Thoracic aorta (tissue), 2 donors: ENCODE results near the gene ETV3L. TPM values are rescaled to one million over a fixed set of nuclear protein-coding genes. Genes with fewer than 3 reads are reported as not detected.

Experiments
- ATAC-seq: fragments of 150-250 bp; one replicate; pipeline ENCODE4 v1.8.0; 2017; ENCODE audit warnings: low read depth; ENCODE audit not compliant: insufficient number of reproducible peaks, low FRiP score
- DNase-seq: peaks from one replicate; pipeline ENCODE4 v3.0.0-alpha.2; 2020; ENCODE audit warnings: low spot score
- H3K27ac ChIP-seq, 2 donors: fragments of 200-600 bp; sonication (generic); 1 replicate in 1 of 2; 2 replicates in 1 of 2; pipeline ENCODE4 v1.5.1; 2016; ENCODE audit warnings: mild to moderate bottlenecking in 2 of 2, moderate library complexity in 2 of 2
- H3K27me3 ChIP-seq: fragments of 200-600 bp; sonication (generic); replicated peaks from 2 replicates; pipeline ENCODE4 v1.6.0; 2016; ENCODE audit warnings: mild to moderate bottlenecking; ENCODE audit not compliant: insufficient read depth
- H3K36me3 ChIP-seq: fragments of 200-600 bp; sonication (generic); one replicate; pipeline ENCODE4 v1.5.1; 2016
- H3K4me1 ChIP-seq, 2 donors: fragments of 200-600 bp; sonication (generic); 1 replicate in 1 of 2; 2 replicates in 1 of 2; pipeline versions ENCODE4 v1.5.1 to v1.6.0; 2016; ENCODE audit warnings: low read depth in 2 of 2, mild to moderate bottlenecking in 1 of 2; ENCODE audit not compliant: control insufficient read depth in 1 of 2
- H3K4me3 ChIP-seq: fragments of 200-600 bp; sonication (generic); 2 replicates; pipeline ENCODE4 v1.5.1; 2016; ENCODE audit warnings: mild to moderate bottlenecking
- H3K9me3 ChIP-seq: fragments of 200-600 bp; sonication (generic); 2 replicates; pipeline ENCODE4 v1.5.1; 2016
- CTCF ChIP-seq: fragments of 200-600 bp; sonication (generic); IDR thresholded peaks from one replicate; pipeline ENCODE4 v1.5.1; 2019; ENCODE audit warnings: antibody characterized with exemption
- total RNA-seq, 2 donors: library from RNA; depleted of rRNA; stranded (reverse); fragments of >200 nt; gene quantifications; one replicate each; pipeline versions ENCODE4 v1.1.0 to v1.2.3, GENCODE V29; 2016

Gene ETV3L
- total RNA-seq, 2 donors from 2014 or later, result not detected

DNA sequence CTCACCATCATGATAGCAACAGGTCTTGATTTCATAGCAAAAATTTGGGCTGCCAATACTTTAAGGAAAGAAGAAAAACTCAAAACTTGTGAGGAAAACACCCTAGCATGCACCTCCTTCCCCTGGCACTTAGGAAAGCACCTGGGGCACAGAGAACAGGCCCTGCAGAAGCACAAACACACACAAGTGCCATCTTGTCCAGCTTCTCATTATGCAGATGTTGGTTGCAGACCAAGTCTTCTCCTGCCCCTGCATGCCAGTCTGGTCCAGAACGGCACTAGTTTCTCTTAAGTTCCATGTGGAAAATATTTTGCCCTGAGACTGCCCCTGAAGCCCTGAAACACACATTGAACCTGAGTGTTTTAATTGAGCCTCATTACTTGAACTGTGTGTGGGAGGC is 44.9 kb upstream of the ETV3L start:
- Histone ChIP-seq H3K9me3 (no peaks in the 10 kb centered on the region), H3K27me3 (no peaks in the 10 kb centered on the region), H3K4me3 (no peak overlapping the region), H3K4me1 (peaks cover 0 to 3% of the 10 kb centered on the region in 2 donors), H3K36me3 (no peaks in the 10 kb centered on the region), H3K27ac (no peak overlapping the region)
- TF ChIP-seq CTCF, result no peak
- DNase-seq, result no peak
- ATAC-seq, result no peak

- TF ChIP-seq CTCF, result no peak
- Histone ChIP-seq H3K4me3 (no peak overlapping the region), H3K36me3 (no peaks in the 10 kb centered on the region), H3K9me3 (no peaks in the 10 kb centered on the region), H3K4me1 (peaks cover 5 to 6% of the 10 kb centered on the region in 2 donors), H3K27me3 (no peaks in the 10 kb centered on the region), H3K27ac (no peak overlapping the region)
- DNase-seq (no peak), ATAC-seq (no peak)
These were observed 43.3 kb upstream of the ETV3L start for GRCh38 chr1:157142765-157143423.

GRCh38 chr1:157142201-157142600 is 42.6 kb upstream of the ETV3L start:
- no peak for ATAC-seq
- no peak for DNase-seq
- H3K27me3 ChIP-seq, result no peaks in the 10 kb centered on the region
- H3K4me3 ChIP-seq, result no peak overlapping the region
- peaks cover 9% of the 10 kb centered on the region in 2 donors for H3K4me1 ChIP-seq
- H3K9me3 ChIP-seq, result no peaks in the 10 kb centered on the region
- H3K36me3 ChIP-seq, result no peaks in the 10 kb centered on the region
- H3K27ac ChIP-seq, result no peak overlapping the region
- no peak for TF ChIP-seq CTCF

DNA sequence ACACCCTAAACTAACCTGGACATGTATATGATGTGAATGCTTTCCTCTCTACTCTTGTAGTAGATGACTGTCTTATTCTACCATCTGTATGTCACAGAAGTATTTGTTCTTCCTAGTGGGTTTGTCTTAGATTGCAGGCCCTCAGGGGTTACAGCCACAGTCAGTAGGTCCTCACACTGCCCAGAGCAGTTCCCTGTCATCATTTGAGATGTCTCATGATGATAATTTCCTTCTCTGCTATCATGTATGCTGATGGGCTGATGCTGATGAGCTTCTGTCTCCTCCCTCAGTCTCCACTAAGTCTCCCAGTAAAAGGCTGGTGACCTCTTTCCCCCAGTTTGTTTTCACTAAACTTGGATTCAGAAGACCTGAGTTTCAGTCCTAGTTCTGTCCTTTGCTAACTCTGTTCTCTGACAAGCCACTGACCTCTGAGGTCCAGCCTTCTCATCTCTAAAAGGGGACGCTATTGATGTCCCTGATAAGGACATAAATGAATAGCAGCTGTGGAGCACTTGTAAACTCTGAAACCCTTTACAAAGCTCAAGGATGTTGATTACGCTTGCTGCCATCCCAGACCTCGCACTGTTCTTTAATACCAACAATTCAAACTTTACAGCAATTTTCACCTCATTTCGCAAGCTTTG is 41.7 kb upstream of the ETV3L start:
- Histone ChIP-seq H3K36me3 (no peaks in the 10 kb centered on the region), H3K27ac (no peak overlapping the region), H3K9me3 (no peaks in the 10 kb centered on the region), H3K4me3 (no peak overlapping the region), H3K27me3 (no peaks in the 10 kb centered on the region), H3K4me1 (peaks cover 18% of the 10 kb centered on the region in 2 donors)
- no peak for TF ChIP-seq CTCF
- no peak for DNase-seq
- no peak for ATAC-seq

- no peak for ATAC-seq
- H3K27ac ChIP-seq, result no peak overlapping the region
- TF ChIP-seq CTCF, result no peak
- peaks cover 7% of the 10 kb centered on the region for H3K36me3 ChIP-seq
- H3K4me1 ChIP-seq, result peaks cover 21 to 26% of the 10 kb centered on the region in 2 donors
- H3K4me3 ChIP-seq, result no peak overlapping the region
- H3K27me3 ChIP-seq, result no peaks in the 10 kb centered on the region
- DNase-seq, result no peak
- H3K9me3 ChIP-seq, result no peaks in the 10 kb centered on the region
These were observed 40.5 kb upstream of the ETV3L start for GRCh38 chr1:157140063-157140588.
